ENCODE data around the gene CTAGE9. TPM values are rescaled to one million over a fixed set of nuclear protein-coding genes. Genes with fewer than 3 reads are reported as not detected.
"Not testable (repeated sequence)": the region's sequence is repeated elsewhere in the genome, so short reads cannot be mapped to it uniquely, and the experiment has no call there.

CTAGE9 gene
- total RNA-seq, 2 donors from 2014 or later: not detected

- Mint-ChIP-seq H3K27ac (no peak overlapping the region), H3K9me3 (no peaks in the 10 kb centered on the region), H3K36me3 (no peaks in the 10 kb centered on the region), H3K4me3 (no peak overlapping the region), H3K27me3 (peaks cover 16 to 24% of the 10 kb centered on the region in 2 donors), H3K4me1 (ENCODE audit: low read depth in 2 of 2) (no peaks in the 10 kb centered on the region)
- DNase-seq (ENCODE audit: low spot score): no peak
- ATAC-seq: no peak
Measured at GRCh38 chr6:131739136-131739535, 28.3 kb upstream of the CTAGE9 start.

- peaks cover 4% of the 10 kb centered on the region for H3K36me3 Mint-ChIP-seq
- no peak for ATAC-seq
Measured at GRCh38 chr6:131736811-131737210, 26.0 kb upstream of the CTAGE9 start.

GRCh38 chr6:131736003-131736596, 25.3 kb upstream of the CTAGE9 start:
- Mint-ChIP-seq H3K4me1 (ENCODE audit: low read depth in 2 of 2) (no peaks in the 10 kb centered on the region), H3K27ac (no peak overlapping the region), H3K4me3 (no peak overlapping the region), H3K27me3 (peaks cover 13 to 14% of the 10 kb centered on the region in 2 donors), H3K36me3 (peaks cover 4% of the 10 kb centered on the region), H3K9me3 (no peaks in the 10 kb centered on the region)
- no peak for ATAC-seq
- no peak for DNase-seq (ENCODE audit: low spot score)

More at GRCh38 chr6:131736811-131737210, 26.0 kb upstream of the CTAGE9 start:
- no peak overlapping the region for H3K4me3 Mint-ChIP-seq
- no peak overlapping the region for H3K27ac Mint-ChIP-seq
- H3K4me1 Mint-ChIP-seq (ENCODE audit: low read depth in 2 of 2): no peaks in the 10 kb centered on the region
- H3K27me3 Mint-ChIP-seq: peaks cover 14% of the 10 kb centered on the region in 2 donors
- H3K9me3 Mint-ChIP-seq: no peaks in the 10 kb centered on the region
- no peak for DNase-seq (ENCODE audit: low spot score)

GRCh38 chr6:131733376-131734016, 22.7 kb upstream of the CTAGE9 start:
- no peaks in the 10 kb centered on the region for H3K4me1 Mint-ChIP-seq (ENCODE audit: low read depth in 2 of 2)
- H3K4me3 Mint-ChIP-seq: no peak overlapping the region
- peaks cover 17 to 19% of the 10 kb centered on the region in 2 donors for H3K27me3 Mint-ChIP-seq
- H3K36me3 Mint-ChIP-seq: peaks cover 4% of the 10 kb centered on the region
- no peaks in the 10 kb centered on the region for H3K9me3 Mint-ChIP-seq
- no peak overlapping the region for H3K27ac Mint-ChIP-seq
- DNase-seq (ENCODE audit: low spot score): no peak
- no peak for ATAC-seq

GRCh38 chr6:131731224-131731623, 20.4 kb upstream of the CTAGE9 start:
- Mint-ChIP-seq H3K36me3 (peaks cover 4% of the 10 kb centered on the region), H3K9me3 (no peaks in the 10 kb centered on the region), H3K4me3 (no peak overlapping the region), H3K27ac (no peak overlapping the region), H3K4me1 (ENCODE audit: low read depth in 2 of 2) (no peaks in the 10 kb centered on the region), H3K27me3 (peaks cover 14 to 16% of the 10 kb centered on the region in 2 donors)
- ATAC-seq (no peak), DNase-seq (ENCODE audit: low spot score) (no peak)

- DNase-seq (ENCODE audit: low spot score) (no peak), ATAC-seq (no peak)
- Mint-ChIP-seq H3K27me3 (peaks cover 11% of the 10 kb centered on the region in 2 donors), H3K36me3 (peaks cover 4% of the 10 kb centered on the region), H3K9me3 (no peaks in the 10 kb centered on the region), H3K27ac (no peak overlapping the region), H3K4me1 (ENCODE audit: low read depth in 2 of 2) (no peaks in the 10 kb centered on the region), H3K4me3 (no peak overlapping the region)
Measured at GRCh38 chr6:131730264-131730663, 19.4 kb upstream of the CTAGE9 start.

- ATAC-seq (no peak), DNase-seq (ENCODE audit: low spot score) (no peak)
- H3K27ac Mint-ChIP-seq: no peak overlapping the region
- H3K4me1 Mint-ChIP-seq (ENCODE audit: low read depth in 2 of 2): no peaks in the 10 kb centered on the region
- no peak overlapping the region for H3K4me3 Mint-ChIP-seq
- peaks cover 4% of the 10 kb centered on the region for H3K36me3 Mint-ChIP-seq
- H3K9me3 Mint-ChIP-seq: no peaks in the 10 kb centered on the region
- peaks cover 11% of the 10 kb centered on the region in 2 donors for H3K27me3 Mint-ChIP-seq
Measured at GRCh38 chr6:131729550-131729949, 18.7 kb upstream of the CTAGE9 start.

GRCh38 chr6:131728296-131728939, 17.6 kb upstream of the CTAGE9 start:
- Mint-ChIP-seq H3K9me3 (no peaks in the 10 kb centered on the region), H3K36me3 (peaks cover 5% of the 10 kb centered on the region), H3K27ac (no peak overlapping the region), H3K27me3 (peaks cover 11% of the 10 kb centered on the region in 2 donors), H3K4me3 (no peak overlapping the region), H3K4me1 (ENCODE audit: low read depth in 2 of 2) (peaks cover 0 to 4% of the 10 kb centered on the region in 2 donors)
- DNase-seq (ENCODE audit: low spot score) (no peak), ATAC-seq (no peak)

- Mint-ChIP-seq H3K4me1 (ENCODE audit: low read depth in 2 of 2) (peaks cover 0 to 4% of the 10 kb centered on the region in 2 donors), H3K27me3 (peaks cover 11% of the 10 kb centered on the region in 2 donors), H3K36me3 (peaks cover 4% of the 10 kb centered on the region), H3K4me3 (no peak overlapping the region), H3K9me3 (no peaks in the 10 kb centered on the region), H3K27ac (no peak overlapping the region)
- ATAC-seq (no peak), DNase-seq (ENCODE audit: low spot score) (no peak)
Measured at GRCh38 chr6:131727868-131728267, 17.1 kb upstream of the CTAGE9 start.

- H3K4me1 Mint-ChIP-seq (ENCODE audit: low read depth in 2 of 2): peaks cover 0 to 4% of the 10 kb centered on the region in 2 donors
- H3K36me3 Mint-ChIP-seq: peaks cover 4% of the 10 kb centered on the region
- peaks cover 11% of the 10 kb centered on the region in 2 donors for H3K27me3 Mint-ChIP-seq
- H3K4me3 Mint-ChIP-seq: no peak overlapping the region
- DNase-seq (ENCODE audit: low spot score) (no peak), ATAC-seq (no peak)
- H3K9me3 Mint-ChIP-seq: no peaks in the 10 kb centered on the region
- H3K27ac Mint-ChIP-seq: no peak overlapping the region
Measured at GRCh38 chr6:131727467-131727866, 16.6 kb upstream of the CTAGE9 start.

GRCh38 chr6:131724114-131724513, 13.3 kb upstream of the CTAGE9 start:
- Mint-ChIP-seq H3K9me3 (no peaks in the 10 kb centered on the region), H3K4me1 (ENCODE audit: low read depth in 2 of 2) (peaks cover 0 to 4% of the 10 kb centered on the region in 2 donors), H3K27me3 (no peaks in the 10 kb centered on the region), H3K4me3 (no peak overlapping the region), H3K36me3 (peaks cover 4% of the 10 kb centered on the region), H3K27ac (no peak overlapping the region)
- DNase-seq (ENCODE audit: low spot score): no peak
- no peak for ATAC-seq

- no peak overlapping the region for H3K27ac Mint-ChIP-seq
- H3K27me3 Mint-ChIP-seq: no peaks in the 10 kb centered on the region
- H3K9me3 Mint-ChIP-seq: no peaks in the 10 kb centered on the region
- DNase-seq (ENCODE audit: low spot score) (no peak), ATAC-seq (no peak)
- peaks cover 0 to 4% of the 10 kb centered on the region in 2 donors for H3K4me1 Mint-ChIP-seq (ENCODE audit: low read depth in 2 of 2)
- no peak overlapping the region for H3K4me3 Mint-ChIP-seq
- H3K36me3 Mint-ChIP-seq: peaks cover 4% of the 10 kb centered on the region
Measured at GRCh38 chr6:131721161-131721560, 10.3 kb upstream of the CTAGE9 start.

- no peaks in the 10 kb centered on the region for H3K36me3 Mint-ChIP-seq
- no peak overlapping the region for H3K27ac Mint-ChIP-seq
- no peak for ATAC-seq
- H3K27me3 Mint-ChIP-seq: no peaks in the 10 kb centered on the region
- no peak for DNase-seq (ENCODE audit: low spot score)
- no peak overlapping the region for H3K4me3 Mint-ChIP-seq
- no peaks in the 10 kb centered on the region for H3K9me3 Mint-ChIP-seq
- no peaks in the 10 kb centered on the region for H3K4me1 Mint-ChIP-seq (ENCODE audit: low read depth in 2 of 2)
Measured at GRCh38 chr6:131717836-131718542, 7.2 kb upstream of the CTAGE9 start.

GRCh38 chr6:131715567-131715966, 4.8 kb upstream of the CTAGE9 start:
- H3K4me1 Mint-ChIP-seq (ENCODE audit: low read depth in 2 of 2); H3K9me3 Mint-ChIP-seq; H3K4me3 Mint-ChIP-seq; H3K27me3 Mint-ChIP-seq; DNase-seq (ENCODE audit: low spot score); H3K36me3 Mint-ChIP-seq; H3K27ac Mint-ChIP-seq: not testable (repeated sequence)
- ATAC-seq: peak in 1 of 2 donors; percentile 15
